Ramos (cell line): ENCODE measurements around the gene SATB1.
"Not testable (repeated sequence)": the region's sequence is repeated elsewhere in the genome, so short reads cannot be mapped to it uniquely, and the experiment has no call there.

ENCODE experiments used
- in situ Hi-C: fragments of 300-500 bp; cut with MboI; formaldehyde crosslinking; loops from one replicate; pipeline ENCODE4 v1.14.3; 2022; ENCODE audit warnings: low sequenced_read_pairs; ENCODE audit not compliant: unreplicated experiment

The SATB1 gene

DNA sequence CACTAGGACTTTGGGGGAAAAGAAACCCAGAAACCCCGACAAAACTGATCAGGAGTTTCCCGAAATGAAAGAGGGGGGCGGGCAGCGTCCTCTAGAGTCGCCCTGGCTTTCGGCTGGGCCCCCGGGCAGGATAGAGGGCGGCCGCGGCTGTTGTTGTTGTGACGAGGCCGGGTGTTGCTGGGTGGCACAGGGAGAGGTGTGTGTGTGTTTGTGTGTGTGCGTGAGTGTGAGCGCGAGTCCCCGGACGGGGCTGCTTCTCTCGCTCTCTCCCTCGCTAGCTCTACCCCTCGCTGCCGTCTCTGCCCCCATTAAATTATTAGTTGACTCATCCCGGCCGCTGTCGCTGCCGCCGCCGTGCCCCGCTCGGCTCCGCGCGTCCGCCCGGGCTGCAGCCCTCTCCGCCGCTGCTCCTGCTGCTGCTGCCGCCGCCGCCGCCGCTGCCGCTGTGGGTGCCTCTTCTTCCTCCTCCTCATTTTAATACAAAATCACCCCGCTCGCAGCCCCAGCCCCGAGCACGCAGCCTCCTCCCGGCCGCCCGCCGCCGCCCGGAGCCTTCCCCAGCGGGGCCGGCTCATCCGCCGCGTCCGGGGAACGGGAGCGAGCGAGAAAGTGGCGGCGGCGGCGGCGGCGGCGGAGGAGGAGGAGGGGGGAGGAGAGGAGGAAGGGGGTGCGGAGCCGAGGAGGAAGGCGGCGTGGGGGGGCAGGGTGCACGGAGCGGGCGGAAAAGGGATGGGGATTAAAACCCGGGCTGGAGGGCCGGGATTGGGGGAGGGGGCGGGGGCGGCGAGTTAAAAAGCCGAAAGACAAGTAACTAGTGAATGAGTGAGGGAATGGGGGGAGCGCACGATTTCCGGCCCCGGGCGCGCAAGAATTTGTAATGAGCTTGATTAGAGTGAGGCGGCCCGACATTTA is at the start of gene SATB1:
SATB1 (minus strand) TSS at position 611 of the 912 bp plus-strand sequence. CDS start 4,372 bp downstream, outside the sequence.
- in situ Hi-C loops: no loop called here

DNA sequence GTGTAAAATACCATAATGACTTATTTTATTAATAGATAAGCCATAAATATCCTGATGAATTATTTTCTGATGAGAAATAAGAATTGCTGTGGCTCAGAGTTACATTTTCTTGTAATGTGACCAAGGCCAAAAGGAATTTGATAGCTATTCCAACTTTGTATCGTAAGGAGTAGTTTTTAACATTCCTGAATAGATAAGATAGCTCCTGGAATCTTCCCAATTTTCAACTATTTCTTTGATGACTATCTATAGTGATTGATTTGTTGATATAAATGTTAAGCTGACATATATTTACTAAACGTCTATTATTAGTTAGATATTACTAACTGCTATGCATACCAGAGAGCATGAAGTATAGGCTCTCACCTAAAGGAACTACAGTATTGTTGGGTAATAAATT is 49.1 kb upstream of the SATB1 start:
- in situ Hi-C loops: no loop called here

DNA sequence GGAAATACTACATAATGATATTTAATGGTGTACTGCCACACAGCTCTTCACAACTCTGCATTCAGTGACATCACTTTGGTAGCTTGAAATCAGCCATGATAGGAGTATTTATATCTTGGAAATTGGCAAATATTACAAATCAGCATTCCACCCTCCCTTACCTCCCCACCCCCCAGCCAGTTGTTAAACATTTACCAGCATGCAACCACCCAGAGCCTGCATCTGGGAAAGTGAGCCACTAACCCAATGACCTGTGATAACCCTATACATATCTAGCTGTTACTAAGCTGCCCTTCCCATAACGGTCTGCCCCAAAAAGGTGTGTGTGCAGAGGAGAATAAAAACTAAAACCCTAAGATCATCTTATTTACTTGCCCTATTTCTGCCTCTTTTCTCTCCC is 44.6 kb upstream of the SATB1 start:
- in situ Hi-C loops: no loop called here

DNA sequence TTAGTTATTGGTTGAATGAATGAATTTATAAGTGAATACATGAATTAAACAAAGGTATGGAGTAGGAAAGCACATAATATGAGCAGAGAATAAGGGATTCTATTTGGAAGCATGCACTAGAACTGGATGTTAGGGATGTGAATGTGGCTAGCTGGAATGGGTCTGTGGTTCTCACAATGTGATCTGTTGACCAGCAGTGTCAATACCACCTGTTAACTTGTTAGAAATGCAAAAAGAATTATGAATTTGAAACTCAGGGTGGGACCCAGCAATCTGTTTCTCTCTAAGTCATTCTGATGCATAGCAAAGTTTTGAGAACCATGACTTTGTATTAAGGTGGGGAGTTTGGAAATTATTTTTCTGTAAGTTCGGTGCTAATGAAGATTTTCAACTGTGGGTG is 41.0 kb upstream of the SATB1 start:
- in situ Hi-C loops: no loop called here

DNA sequence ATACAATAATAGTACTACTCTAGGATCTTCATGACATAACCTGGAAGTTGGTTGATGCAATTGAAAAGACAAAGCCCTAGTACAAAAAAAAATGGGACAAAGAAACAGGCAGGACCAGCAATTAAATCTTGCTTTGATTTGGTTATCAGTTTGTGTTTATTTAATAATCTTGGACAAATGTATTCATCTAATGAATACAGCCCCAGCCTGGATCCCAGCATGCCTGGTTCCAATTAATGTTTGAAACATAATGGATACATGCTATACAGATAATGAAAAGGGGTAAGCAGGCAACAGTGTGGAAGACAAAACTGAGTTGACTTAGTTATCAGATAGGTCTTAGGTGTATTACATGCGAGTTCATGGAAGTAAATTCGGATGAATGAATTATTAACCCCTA is 29.6 kb upstream of the SATB1 start:
- in situ Hi-C loops: no loop called here

DNA sequence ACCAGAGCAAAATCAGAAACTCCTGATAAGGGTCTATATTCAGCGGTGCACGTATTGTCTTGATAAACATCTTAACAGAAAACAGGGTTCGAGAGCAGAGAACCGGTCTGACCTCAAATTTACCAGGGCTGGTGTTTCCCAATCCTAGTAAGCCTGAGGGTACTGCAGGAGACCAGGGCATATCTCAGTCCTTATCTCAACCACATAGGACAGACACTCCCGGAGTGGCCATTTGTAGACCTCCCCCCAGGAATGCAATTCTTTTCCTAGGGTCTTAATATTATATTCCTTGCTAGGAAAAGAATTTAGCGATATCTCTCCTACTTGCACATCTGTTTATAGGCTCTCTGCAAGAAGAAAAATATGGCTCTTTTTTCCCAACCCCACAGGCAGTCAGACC is 24.5 kb upstream of the SATB1 start:
- in situ Hi-C loops: not testable (repeated sequence)

DNA sequence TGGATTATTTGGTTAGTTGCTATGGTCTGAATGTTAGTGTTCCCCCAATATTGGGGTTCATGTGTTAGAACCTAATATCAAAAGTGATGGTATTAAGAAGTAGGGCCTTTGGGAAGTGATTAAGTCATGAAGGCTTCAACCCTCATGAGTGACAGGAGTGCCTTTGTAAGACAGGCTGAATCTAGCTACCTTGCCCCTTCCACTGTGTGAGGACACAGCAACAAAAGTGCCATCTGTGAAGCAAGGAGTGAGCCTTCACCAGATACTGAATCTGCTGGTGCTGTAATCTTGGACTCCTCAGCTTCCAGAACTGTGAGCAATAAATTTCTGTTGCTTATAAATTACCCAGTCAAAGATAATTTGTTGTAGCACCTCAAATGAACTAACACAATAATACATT is 22.6 kb upstream of the SATB1 start:
- in situ Hi-C loops: no loop called here

DNA sequence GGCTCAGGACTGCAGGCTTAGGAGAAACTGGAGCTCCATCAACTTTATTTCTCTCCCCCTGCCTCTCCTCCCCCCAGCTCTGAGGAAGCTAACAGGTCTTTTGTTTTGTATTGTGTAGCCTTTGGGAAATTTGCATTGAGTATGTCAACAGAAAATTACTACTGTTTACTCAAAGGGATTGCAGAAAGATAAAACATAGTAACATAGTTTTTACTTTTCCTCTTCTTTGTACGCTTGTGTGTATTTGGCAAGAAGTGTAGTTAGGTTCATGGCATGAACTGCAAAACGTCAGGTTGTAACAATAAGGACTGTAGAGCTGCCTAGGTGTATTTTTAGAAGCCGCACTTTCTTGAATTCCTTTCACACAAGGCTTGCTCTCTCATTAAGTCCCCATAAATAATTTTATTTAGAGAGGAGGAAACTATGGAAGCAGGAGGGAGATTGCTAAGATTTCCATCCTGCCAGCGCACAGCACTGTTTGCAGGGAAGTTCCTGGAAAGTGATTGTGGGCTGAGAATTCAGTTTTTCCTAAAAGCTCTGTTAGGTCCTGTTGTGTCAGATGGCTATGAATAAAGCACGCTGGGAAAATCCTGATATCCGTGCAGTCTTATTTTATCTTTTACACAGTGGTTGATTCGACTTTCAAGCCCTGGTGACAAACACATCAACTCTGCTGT is 21.1 kb upstream of the SATB1 start:
- in situ Hi-C loops: no loop called here

DNA sequence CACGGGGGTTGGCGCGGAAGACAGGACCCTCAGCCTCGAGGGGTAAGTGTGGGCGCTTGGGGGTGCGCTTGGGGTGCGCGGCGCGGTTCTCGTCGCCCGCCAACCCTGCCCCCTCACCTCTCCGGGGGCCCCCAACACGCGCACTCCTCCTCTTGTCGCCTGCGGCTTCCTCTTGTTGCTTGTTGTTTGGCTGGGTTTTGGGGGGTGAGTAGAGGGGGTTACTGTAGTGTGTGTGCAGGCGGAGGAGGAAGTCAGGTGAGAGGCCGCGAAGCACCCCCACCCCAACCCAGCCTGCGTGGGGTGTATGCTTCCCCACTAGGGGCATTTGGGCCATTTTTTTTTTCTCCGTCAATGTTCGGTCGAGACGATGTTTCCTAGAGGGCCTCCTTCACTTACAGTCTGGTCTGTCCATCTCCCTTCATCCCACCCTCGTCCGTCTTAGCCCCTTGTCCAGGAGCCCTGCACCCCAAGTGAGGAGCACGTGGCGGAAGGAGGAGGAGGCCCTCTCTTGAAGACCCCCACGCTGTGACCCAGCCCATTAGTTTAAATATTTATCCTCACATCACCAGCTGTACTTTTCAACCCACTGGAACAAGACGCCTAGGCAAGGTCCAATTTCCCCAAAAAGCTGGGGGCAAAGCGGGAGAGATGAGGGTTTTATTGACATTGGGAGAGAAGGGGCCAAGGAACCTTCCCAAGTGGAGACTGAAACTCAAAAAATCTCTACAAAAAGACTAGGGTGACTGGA is 20.4 kb upstream of the SATB1 start:
- in situ Hi-C loops: no loop called here

DNA sequence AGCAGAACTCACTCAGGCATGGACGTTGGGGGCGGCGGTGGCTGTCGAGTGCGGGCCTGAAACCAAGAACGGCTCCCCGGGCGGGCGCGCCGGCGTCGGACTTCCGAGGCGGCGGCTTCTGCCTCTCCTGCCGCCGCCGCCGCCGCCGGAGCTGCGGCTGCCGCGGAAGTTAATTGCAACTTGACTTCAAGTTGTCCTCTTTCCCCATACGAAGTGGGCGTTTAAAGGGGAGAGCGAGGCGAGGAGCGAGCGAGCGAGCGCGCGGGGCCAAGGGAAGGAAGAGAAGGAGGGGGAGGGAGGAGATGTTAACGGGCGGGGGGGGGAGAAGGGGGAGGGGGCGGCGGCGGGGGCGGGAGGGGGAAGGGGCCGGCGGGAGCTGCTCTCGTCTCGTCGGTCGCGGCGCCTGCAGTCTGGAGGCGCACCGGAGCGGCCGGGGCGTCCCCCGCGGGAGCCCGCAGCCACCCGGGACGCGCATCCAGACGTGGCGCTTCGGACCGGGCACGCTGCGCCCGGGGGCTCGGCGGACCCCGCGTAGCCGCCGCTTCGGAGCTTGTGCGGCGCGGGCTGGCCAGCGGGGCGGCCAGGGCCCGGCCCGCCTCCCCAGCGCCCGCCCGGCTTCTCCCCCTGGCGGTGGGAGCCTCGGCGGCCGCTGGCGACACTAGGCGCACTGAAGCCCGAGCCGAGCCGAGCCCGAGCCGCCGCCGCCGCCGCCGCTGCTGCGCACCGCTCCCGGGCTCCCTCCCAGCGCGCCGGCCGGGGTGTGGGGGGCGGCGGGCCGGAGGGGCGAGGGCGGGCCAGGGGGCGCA is 19.7 kb upstream of the SATB1 start:
- in situ Hi-C loops: no loop called here

DNA sequence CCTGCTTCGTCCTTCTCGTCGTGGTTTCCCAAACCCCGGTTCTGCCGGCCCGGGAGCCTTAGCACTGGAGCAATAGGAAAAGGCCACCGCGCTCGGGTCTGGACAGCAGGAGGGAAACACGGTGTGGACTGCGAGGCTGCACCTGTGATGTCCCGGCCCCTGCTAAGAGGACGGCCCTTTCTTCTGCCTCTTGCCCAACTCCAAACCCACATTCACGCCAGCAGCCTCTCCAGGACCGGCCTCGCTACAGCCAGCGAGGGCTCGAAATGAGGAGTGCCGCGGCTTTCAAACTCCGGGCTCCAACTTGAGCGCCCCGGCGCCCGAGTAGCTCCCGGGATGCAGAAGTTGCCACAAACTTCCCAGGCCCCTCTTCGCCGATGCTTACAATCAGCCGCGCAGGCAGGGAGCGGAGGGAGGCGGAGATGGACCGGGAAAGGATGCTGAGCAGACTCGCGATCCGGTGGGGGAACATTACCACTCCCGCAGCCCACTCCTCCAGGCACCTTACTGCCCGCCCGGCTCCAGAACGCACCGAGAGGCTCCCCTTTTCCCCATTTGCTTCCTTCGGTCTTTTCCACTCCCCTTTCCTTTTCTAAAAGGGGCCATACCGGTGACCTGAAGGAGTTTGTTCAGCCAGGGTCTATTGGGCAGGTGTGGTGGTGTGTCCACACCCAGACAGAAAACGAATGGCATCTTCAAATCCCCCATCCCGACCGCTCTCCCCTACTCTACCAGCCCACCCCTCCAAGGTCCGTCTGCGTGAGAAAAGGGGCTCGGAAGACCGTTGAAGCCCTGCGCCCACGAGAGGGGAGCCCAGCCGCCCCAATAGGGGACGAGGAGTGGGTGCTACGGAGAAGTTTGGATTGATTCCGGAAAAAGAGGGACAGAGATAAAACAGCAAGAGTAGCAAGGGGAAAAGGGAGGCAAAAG is 18.8 kb upstream of the SATB1 start:
- in situ Hi-C loops: no loop called here

DNA sequence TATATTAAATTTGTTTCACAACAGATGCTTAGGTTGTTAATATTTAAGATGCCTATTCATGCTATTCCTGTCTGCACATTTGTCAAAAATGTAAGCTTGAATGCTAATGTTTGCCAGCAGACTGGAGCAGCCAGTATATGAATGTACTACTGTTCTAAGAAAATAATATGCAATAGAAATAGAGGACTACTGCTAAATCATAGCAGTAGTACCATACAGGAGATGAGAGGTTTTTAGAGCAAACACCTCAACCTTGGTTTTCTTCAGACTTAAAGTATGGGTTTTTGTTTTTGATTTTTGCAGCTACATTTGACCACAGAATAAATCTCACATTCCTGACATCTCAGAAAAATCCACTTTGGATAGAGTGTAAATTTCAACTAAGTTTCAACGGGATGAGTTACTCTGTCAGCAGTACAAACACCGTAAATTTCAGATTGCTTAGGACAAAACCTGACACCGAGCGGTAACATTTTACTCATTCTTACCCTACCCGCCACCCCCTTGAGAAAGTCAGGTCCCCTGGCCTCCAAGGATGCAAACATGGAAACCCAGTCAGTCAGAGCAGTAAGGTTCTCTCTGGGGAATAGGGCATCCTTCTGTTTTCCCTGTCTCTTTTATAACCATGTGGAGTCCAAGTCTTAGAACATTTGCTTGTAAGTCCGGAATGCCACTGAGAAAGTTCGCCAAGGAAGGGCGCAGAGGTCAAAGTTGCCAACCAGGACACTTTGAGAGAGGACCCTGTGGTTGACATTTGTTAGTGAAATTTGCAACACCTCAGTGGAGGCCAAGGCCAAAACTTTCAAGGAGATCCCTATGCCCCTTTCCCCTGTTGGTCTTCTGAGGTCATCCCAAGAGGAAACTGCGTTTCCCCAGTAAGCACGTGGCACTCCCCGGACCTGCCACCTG is 17.9 kb upstream of the SATB1 start:
- in situ Hi-C loops: no loop called here

DNA sequence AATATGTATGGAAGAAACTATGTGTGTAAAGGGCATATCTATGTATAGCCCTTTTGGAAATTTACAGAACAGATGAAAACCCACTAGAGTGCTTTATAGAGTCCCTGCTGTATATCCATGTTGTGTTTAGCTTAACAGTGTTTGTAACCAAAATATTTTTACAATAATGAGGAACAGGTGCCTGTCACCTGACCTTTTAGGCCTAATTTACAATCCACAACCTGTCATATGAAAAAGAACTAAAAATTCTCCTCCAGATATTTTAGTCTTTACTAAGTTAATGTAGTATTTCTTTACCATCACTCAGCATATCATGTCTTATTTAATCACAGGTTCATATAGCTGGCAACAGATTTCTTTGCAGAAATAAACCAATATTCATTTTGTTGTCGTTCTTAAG is 16.4 kb upstream of the SATB1 start:
- in situ Hi-C loops: no loop called here

DNA sequence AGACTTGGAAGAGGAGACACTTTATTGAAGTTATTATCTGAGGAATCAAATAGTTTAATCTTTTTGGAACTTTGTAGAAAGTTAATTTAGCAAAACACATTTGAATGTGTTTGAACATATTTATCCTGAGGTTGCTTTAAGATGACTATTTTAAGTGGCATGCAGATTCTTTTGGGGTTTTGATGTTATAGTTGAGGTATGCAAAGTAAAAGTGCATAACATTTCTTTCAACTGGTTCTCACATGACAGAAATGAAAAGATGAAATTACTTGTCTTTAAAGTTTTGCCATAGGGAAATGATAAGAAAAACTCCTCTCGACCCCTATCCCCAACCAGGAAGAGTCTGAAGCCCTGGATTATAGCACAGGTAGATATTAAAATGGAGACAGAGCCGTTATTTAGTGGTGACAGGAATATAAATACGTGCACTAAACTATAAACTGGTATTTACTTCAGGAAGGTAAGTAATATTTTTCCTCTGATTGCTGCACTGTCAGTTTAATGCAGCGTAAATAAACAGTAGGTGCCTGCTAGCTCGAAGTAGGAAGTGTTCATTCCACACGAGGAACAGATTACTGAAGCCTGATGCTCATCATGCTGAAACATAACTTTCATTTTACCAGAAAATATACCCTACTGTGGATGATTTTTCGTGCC is 15.1 kb upstream of the SATB1 start:
- in situ Hi-C loops: no loop called here

DNA sequence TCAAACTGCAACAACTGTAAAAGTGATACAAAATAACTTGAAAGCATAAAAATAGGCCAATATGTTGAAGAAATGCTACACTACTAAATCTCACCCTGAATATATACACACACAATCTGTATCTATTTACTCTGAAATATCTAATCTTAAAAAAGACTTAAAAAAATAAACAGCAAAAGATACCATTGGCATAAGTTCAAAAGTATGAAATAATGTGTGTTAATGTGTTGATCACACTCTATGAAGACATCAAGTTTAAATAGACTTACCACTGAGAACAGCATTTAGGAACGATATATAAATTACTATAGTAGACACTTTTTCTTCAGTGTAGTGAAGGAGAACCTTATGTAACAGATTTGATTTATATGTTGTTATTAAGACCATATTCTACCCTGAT is 14.1 kb upstream of the SATB1 start:
- in situ Hi-C loops: no loop called here

DNA sequence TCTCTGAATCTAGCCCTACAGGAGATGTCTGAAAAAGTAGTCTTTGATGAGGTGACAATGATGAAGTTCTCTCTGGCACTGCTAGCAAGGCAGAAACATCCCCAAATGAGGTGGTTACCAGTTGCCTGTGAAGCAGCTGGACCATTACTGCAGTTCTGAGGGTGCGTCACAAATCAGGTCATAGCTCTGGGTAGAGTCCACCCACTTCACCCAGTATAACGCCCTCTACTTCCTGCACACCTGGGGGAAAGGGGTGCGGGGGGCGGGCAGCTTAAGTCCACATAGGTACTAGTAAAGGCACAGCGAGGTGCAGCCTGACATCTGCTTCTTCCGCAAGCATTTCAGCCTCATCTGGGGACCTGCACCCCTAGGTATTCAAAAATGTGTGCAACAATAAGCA is 13.4 kb upstream of the SATB1 start:
- in situ Hi-C loops: no loop called here

DNA sequence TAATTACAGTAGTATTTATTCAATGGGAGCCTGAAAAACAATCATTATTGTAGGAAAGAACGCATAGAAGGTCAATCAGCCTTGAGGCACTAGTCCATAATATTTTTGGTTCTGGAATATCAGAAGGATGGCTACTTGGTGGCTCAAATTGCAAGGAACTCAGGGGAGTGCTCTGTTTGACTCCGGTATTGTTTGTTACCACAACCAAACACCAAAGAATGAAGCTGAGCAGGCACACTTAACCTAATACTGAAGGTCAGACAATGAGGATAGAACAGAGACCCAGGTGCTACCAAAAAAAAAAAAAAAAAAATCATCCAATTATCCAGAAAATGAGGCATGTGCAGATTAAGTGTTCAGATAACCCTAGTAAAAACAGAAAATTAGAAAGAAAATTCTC is 11.1 kb upstream of the SATB1 start:
- in situ Hi-C loops: no loop called here

DNA sequence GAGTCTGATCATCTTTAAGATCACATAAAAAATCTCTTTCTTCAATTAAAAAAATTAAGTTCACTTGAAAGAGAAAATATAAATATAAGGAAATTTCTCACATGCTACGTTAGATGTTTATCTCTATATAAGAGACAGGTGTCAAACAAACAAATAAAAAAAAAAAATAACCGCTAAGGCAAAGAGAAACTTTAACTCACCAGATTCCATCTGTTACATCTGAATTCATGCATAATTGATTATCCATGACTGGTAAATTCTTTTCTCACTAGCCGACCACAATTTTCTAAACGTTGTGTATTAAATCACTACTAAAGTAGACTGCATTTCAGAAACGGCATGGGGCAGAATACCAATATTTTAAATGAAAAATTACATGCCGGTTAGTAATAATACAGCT is 9.6 kb upstream of the SATB1 start:
- in situ Hi-C loops: no loop called here
